Kidney (tissue), 14 donors: ENCODE results near the gene MDM2. TPM values are rescaled to one million over a fixed set of nuclear protein-coding genes. Genes with fewer than 3 reads are reported as not detected.

Experiments used
- DNase-seq, 5 donors: peaks; one replicate each; pipeline ENCODE4 v3.0.0-alpha.2; 2013 to 2020
- FAIRE-seq: peaks from 2 replicates; lab custom pipeline; 2012; peaks lifted over from hg19 to GRCh38; lab: Jason Lieb, UNC
- H3K27ac ChIP-seq, 2 donors: one replicate each; pipeline ENCODE4 v1.7.0; 2013; ENCODE audit warnings: low read depth in 2 of 2, low read length in 2 of 2, inconsistent platforms in 1 of 2
- H3K27me3 ChIP-seq: one replicate; pipeline ENCODE4 v1.7.1; 2013; ENCODE audit warnings: low read length, inconsistent platforms; ENCODE audit not compliant: control insufficient read depth, insufficient read depth
- H3K36me3 ChIP-seq, 3 donors: one replicate each; pipeline versions ENCODE4 v1.7.0 to v1.7.1; 2013; ENCODE audit warnings: low read length in 3 of 3, control low read depth in 1 of 3, inconsistent platforms in 1 of 3; ENCODE audit not compliant: insufficient read depth in 3 of 3, control insufficient read depth in 2 of 3
- H3K4me1 ChIP-seq, 3 donors: one replicate each; pipeline versions ENCODE4 v1.7.0 to v1.7.1; 2013; ENCODE audit warnings: low read length in 3 of 3, inconsistent platforms in 1 of 3, low read depth in 1 of 3; ENCODE audit not compliant: control insufficient read depth in 2 of 3, insufficient read depth in 2 of 3
- H3K4me3 ChIP-seq, 3 donors: one replicate each; pipeline versions ENCODE4 v1.7.0 to v1.8.1; 2013; ENCODE audit warnings: low read length in 3 of 3, control low read depth in 1 of 3, inconsistent platforms in 1 of 3
- H3K9ac ChIP-seq, 3 donors: one replicate each; pipeline versions ENCODE4 v1.7.0 to v1.7.1; 2013; ENCODE audit warnings: low read length in 3 of 3, control low read depth in 1 of 3, inconsistent platforms in 1 of 3
- H3K9me3 ChIP-seq, 3 donors: one replicate each; pipeline versions ENCODE4 v1.7.0 to v1.7.1; 2013; ENCODE audit warnings: low read length in 3 of 3, control low read depth in 1 of 3, inconsistent platforms in 1 of 3; ENCODE audit not compliant: control insufficient read depth in 2 of 3, insufficient read depth in 1 of 3
- intact Hi-C: fragments of 100-400 bp; cut with DNase I; formaldehyde crosslinking; loops from one replicate; pipeline ENCODE4 v1.11.1; 2022
- polyA plus RNA-seq: library from polyadenylated mRNA; stranded (reverse); fragments of 350-450 nt; fragmentation: Illumina TruSeq; extraction: RNeasy Lipid Tissue Mini Kit (QIAGEN cat#74804); gene quantifications from one replicate; pipeline ENCODE4 v1.2.3, GENCODE V29; 2014; ENCODE audit warnings: low read depth, low replicate concordance; ENCODE audit not compliant: insufficient read depth
- total RNA-seq: library from RNA; stranded (reverse); fragmentation: NEBNext Ultra II Directional; extraction: Animal tissue kit (Norgen Biotek cat#: 25700); gene quantifications from one replicate; pipeline ENCODE4 v1.2.1, GENCODE V29; 2021
- TF ChIP-seq, protein P1 (sequence below): IDR thresholded peaks from 3 replicates; pipeline ENCODE4 v1.5.1; 2012; ENCODE audit warnings: mild to moderate bottlenecking, moderate library complexity, borderline replicate concordance; ENCODE audit not compliant: insufficient read depth; ENCODE audit errors: extremely low read depth
- donor health status: control.
- donor health status: control.
- donor health status: control.
- donor health status: control.
- donor health status: control.
- donor health status: DM: yes; HTN: yes; CAD: no.
- donor health status: Normal renal cell carcinoma (clear cell type).

Gene MDM2
- total and polyA plus RNA-seq, 2 donors from 2014 or later, result 38.5 to 103 TPM

GRCh38 chr12:68876461-68876860, 68.5 kb downstream of the MDM2 start:
- no peak overlapping the region for H3K9ac ChIP-seq
- intact Hi-C loops, result no loop called here
- FAIRE-seq (no peak), DNase-seq (no peak)
- H3K4me3 ChIP-seq, result no peak overlapping the region
- H3K27me3 ChIP-seq, result no peaks in the 10 kb centered on the region
- H3K4me1 ChIP-seq, result no peaks in the 10 kb centered on the region
- H3K36me3 ChIP-seq, result peaks cover 0 to 3% (median under 1%) of the 10 kb centered on the region in 3 donors
- TF ChIP-seq, protein P1, sequence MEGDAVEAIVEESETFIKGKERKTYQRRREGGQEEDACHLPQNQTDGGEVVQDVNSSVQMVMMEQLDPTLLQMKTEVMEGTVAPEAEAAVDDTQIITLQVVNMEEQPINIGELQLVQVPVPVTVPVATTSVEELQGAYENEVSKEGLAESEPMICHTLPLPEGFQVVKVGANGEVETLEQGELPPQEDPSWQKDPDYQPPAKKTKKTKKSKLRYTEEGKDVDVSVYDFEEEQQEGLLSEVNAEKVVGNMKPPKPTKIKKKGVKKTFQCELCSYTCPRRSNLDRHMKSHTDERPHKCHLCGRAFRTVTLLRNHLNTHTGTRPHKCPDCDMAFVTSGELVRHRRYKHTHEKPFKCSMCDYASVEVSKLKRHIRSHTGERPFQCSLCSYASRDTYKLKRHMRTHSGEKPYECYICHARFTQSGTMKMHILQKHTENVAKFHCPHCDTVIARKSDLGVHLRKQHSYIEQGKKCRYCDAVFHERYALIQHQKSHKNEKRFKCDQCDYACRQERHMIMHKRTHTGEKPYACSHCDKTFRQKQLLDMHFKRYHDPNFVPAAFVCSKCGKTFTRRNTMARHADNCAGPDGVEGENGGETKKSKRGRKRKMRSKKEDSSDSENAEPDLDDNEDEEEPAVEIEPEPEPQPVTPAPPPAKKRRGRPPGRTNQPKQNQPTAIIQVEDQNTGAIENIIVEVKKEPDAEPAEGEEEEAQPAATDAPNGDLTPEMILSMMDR, result no peak
- no peaks in the 10 kb centered on the region for H3K9me3 ChIP-seq
- no peak overlapping the region for H3K27ac ChIP-seq

DNA sequence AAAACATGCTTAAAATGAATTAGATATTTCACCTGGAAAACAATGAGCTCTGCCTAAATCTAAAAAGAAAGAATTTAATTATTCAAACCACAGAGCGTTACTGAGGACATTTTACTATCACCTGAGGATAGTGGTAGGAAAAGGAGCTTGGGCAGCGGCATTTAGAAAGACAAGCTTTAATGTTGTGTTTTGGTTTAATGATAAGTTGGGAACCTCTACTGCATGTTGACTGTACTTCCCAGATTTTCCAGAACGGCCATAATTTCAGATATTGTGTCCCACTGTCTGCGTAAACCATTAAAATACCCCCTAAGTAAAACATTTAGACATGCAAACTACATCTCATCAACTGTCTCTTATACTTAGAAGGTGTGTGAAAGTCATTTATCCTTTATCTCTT, 69.6 kb downstream of the MDM2 start:
- no peak overlapping the region for H3K27ac ChIP-seq
- no peaks in the 10 kb centered on the region for H3K4me1 ChIP-seq
- H3K36me3 ChIP-seq, result peaks cover 0 to 5% (median 0%) of the 10 kb centered on the region in 3 donors
- TF ChIP-seq, protein P1, result no peak
- H3K9ac ChIP-seq, result no peak overlapping the region
- no peak overlapping the region for H3K4me3 ChIP-seq
- FAIRE-seq (no peak), DNase-seq (no peak)
- H3K9me3 ChIP-seq, result no peaks in the 10 kb centered on the region
- no peaks in the 10 kb centered on the region for H3K27me3 ChIP-seq
- intact Hi-C loops, result no loop called here

- Histone ChIP-seq H3K9ac (no peak overlapping the region), H3K4me3 (no peak overlapping the region), H3K27ac (no peak overlapping the region), H3K4me1 (no peaks in the 10 kb centered on the region), H3K9me3 (no peaks in the 10 kb centered on the region), H3K36me3 (peaks cover 0 to 5% (median 3%) of the 10 kb centered on the region in 3 donors), H3K27me3 (no peaks in the 10 kb centered on the region)
- FAIRE-seq (no peak), DNase-seq (no peak)
- intact Hi-C loops, result no loop called here
- TF ChIP-seq, protein P1, result no peak
These were observed 70.3 kb downstream of the MDM2 start for GRCh38 chr12:68878283-68878682.

GRCh38 chr12:68878846-68879245, 70.9 kb downstream of the MDM2 start:
- Histone ChIP-seq H3K4me3 (no peak overlapping the region), H3K27ac (no peak overlapping the region), H3K36me3 (peaks cover 0 to 6% (median 5%) of the 10 kb centered on the region in 3 donors), H3K27me3 (no peaks in the 10 kb centered on the region), H3K9me3 (no peaks in the 10 kb centered on the region), H3K4me1 (no peaks in the 10 kb centered on the region), H3K9ac (no peak overlapping the region)
- TF ChIP-seq, protein P1, result no peak
- FAIRE-seq, result no peak
- DNase-seq, result no peak
- intact Hi-C loops, result no loop called here
